Body of pancreas (tissue), 4 donors: ENCODE measurements around the gene MRAP. TPM values are rescaled to one million over a fixed set of nuclear protein-coding genes. Genes with fewer than 3 reads are reported as not detected.

Source experiments
- ATAC-seq: fragments of 150-250 bp; one replicate; pipeline ENCODE4 v1.9.1; 2016
- DNase-seq, 4 donors: peaks; one replicate each; pipeline ENCODE4 v3.0.0-alpha.2; 2019
- H3K27ac ChIP-seq, 4 donors: fragments of 200-600 bp; sonication (generic); 1 replicate in 3 of 4; 2 replicates in 1 of 4; pipeline versions ENCODE4 v1.5.1 to v1.6.1; 2016 to 2019; ENCODE audit warnings: mild to moderate bottlenecking in 1 of 4, mixed read lengths in 1 of 4, moderate library complexity in 1 of 4
- H3K27me3 ChIP-seq, 2 donors: fragments of 200-600 bp; sonication (generic); one replicate each; pipeline ENCODE4 v1.6.0; 2016; ENCODE audit warnings: mild to moderate bottlenecking in 1 of 2
- H3K36me3 ChIP-seq, 2 donors: fragments of 200-600 bp; sonication (generic); replicated peaks in 1 of 2; 2 replicates each; pipeline ENCODE4 v1.5.1; 2016; ENCODE audit warnings: low read depth in 2 of 2; ENCODE audit not compliant: insufficient read depth in 1 of 2
- H3K4me1 ChIP-seq: fragments of 200-600 bp; sonication (generic); one replicate; pipeline ENCODE4 v1.6.0; 2016
- H3K4me3 ChIP-seq, 2 donors: fragments of 200-600 bp; sonication (generic); 1 replicate in 1 of 2; 2 replicates in 1 of 2; pipeline ENCODE4 v1.5.1; 2016 to 2019
- H3K9me3 ChIP-seq, 3 donors: fragments of 200-600 bp; sonication (generic); 1 replicate in 2 of 3; 2 replicates in 1 of 3; pipeline ENCODE4 v1.5.1; 2016
- CTCF ChIP-seq, 7 experiments: fragments of 450-650 bp in 4 of 7; fragments of 200-600 bp in 3 of 7; sonication (generic) in 3 of 7; IDR thresholded peaks; one replicate each; pipeline ENCODE4 v1.5.1; 2016 to 2019; ENCODE audit warnings: antibody characterized with exemption in 7 of 7
- POLR2A ChIP-seq, 3 donors: fragments of 450-650 bp; IDR thresholded peaks; one replicate each; pipeline ENCODE4 v1.6.1; 2016; ENCODE audit warnings: antibody characterized with exemption in 3 of 3, mild to moderate bottlenecking in 2 of 3
- WGBS, 2 donors: methylation state at CpG; one replicate each; pipeline ENCODE4 v1.1.5; 2017; 5-methylcytosine and 5-hydroxymethylcytosine counted together
- intact Hi-C: fragments of 100-400 bp; cut with DNase I; formaldehyde crosslinking; loops from one replicate; pipeline ENCODE4 v1.15.1; 2023
- total RNA-seq, 2 donors: library from RNA; depleted of rRNA; stranded (reverse); fragments of >200 nt; gene quantifications; one replicate each; pipeline ENCODE4 v1.1.0, GENCODE V29; 2016

The MRAP gene
- total RNA-seq, 2 donors from 2014 or later = 0.66 TPM; not detected in 1

GRCh38 chr21:32319012-32319411 is 20.4 kb downstream of the MRAP start:
- no peak for TF ChIP-seq CTCF (IDR thresholded peaks at IDR 0.05)
- TF ChIP-seq POLR2A (IDR thresholded peaks at IDR 0.05) = no peak
- 84 to 92% methylated on average over 7 of the region's 7 CpGs for WGBS, 2 donors
- no peak overlapping the region for H3K4me3 ChIP-seq
- intact Hi-C loops = no loop called here
- ATAC-seq = no peak
- H3K36me3 ChIP-seq = peaks cover 7 to 65% of the 10 kb centered on the region in 2 donors
- H3K27ac ChIP-seq = no peak overlapping the region
- no peak for DNase-seq
- no peaks in the 10 kb centered on the region for H3K27me3 ChIP-seq
- H3K4me1 ChIP-seq = no peaks in the 10 kb centered on the region
- H3K9me3 ChIP-seq = no peaks in the 10 kb centered on the region

GRCh38 chr21:32320059-32320458 is 21.4 kb downstream of the MRAP start:
- peaks cover 11 to 66% of the 10 kb centered on the region in 2 donors for H3K36me3 ChIP-seq
- WGBS, 2 donors = 82 to 91% methylated on average over 4 to 6 of the region's 6 CpGs
- H3K4me3 ChIP-seq = no peak overlapping the region
- intact Hi-C loops = no loop called here
- TF ChIP-seq POLR2A (IDR thresholded peaks at IDR 0.05) (no peak), CTCF (IDR thresholded peaks at IDR 0.05) (no peak)
- H3K4me1 ChIP-seq = no peaks in the 10 kb centered on the region
- ATAC-seq = no peak
- H3K27me3 ChIP-seq = no peaks in the 10 kb centered on the region
- no peaks in the 10 kb centered on the region for H3K9me3 ChIP-seq
- DNase-seq = no peak
- H3K27ac ChIP-seq = no peak overlapping the region

GRCh38 chr21:32320726-32321125 is 22.1 kb downstream of the MRAP start:
- no peak for ATAC-seq
- Histone ChIP-seq H3K4me3 (no peak overlapping the region), H3K27me3 (no peaks in the 10 kb centered on the region), H3K27ac (no peak overlapping the region), H3K9me3 (no peaks in the 10 kb centered on the region), H3K4me1 (no peaks in the 10 kb centered on the region), H3K36me3 (peaks cover 11 to 67% of the 10 kb centered on the region in 2 donors)
- DNase-seq = no peak
- WGBS, 2 donors = 83 to 91% methylated on average over 7 to 13 of the region's 13 CpGs
- intact Hi-C loops = no loop called here
- TF ChIP-seq CTCF (IDR thresholded peaks at IDR 0.05) (no peak), POLR2A (IDR thresholded peaks at IDR 0.05) (no peak)

- no peaks in the 10 kb centered on the region for H3K9me3 ChIP-seq
- DNase-seq (no peak), ATAC-seq (no peak)
- WGBS, 2 donors = 93 to 96% methylated on average over 11 to 13 of the region's 13 CpGs
- no peak overlapping the region for H3K4me3 ChIP-seq
- no peaks in the 10 kb centered on the region for H3K4me1 ChIP-seq
- peaks cover 11 to 66% of the 10 kb centered on the region in 2 donors for H3K36me3 ChIP-seq
- H3K27ac ChIP-seq = no peak overlapping the region
- H3K27me3 ChIP-seq = no peaks in the 10 kb centered on the region
- intact Hi-C loops = no loop called here
- TF ChIP-seq CTCF (IDR thresholded peaks at IDR 0.05) (no peak), POLR2A (IDR thresholded peaks at IDR 0.05) (no peak)
These were observed 22.8 kb downstream of the MRAP start for GRCh38 chr21:32321480-32321879.

GRCh38 chr21:32322103-32322502 is 23.4 kb downstream of the MRAP start:
- WGBS, 2 donors = 85 to 89% methylated on average over 12 of the region's 12 CpGs
- H3K36me3 ChIP-seq = peaks cover 11 to 66% of the 10 kb centered on the region in 2 donors

More at GRCh38 chr21:32322103-32322502, 23.4 kb downstream of the MRAP start:
- intact Hi-C loops = no loop called here
- Histone ChIP-seq H3K27me3 (no peaks in the 10 kb centered on the region), H3K27ac (no peak overlapping the region), H3K4me1 (no peaks in the 10 kb centered on the region), H3K4me3 (no peak overlapping the region), H3K9me3 (no peaks in the 10 kb centered on the region)
- no peak for DNase-seq
- ATAC-seq = no peak
- no peak for TF ChIP-seq CTCF (IDR thresholded peaks at IDR 0.05)
- TF ChIP-seq POLR2A (IDR thresholded peaks at IDR 0.05) = no peak
